GM18858 (cell line): ENCODE measurements around the gene HYOU1.
A peak's percentile ranks its signal among the peaks of the same experiment; 100 is the strongest.
"Not testable (repeated sequence)": the region's sequence is repeated elsewhere in the genome, so short reads cannot be mapped to it uniquely, and the experiment has no call there.

Source experiments
- ATAC-seq: cut with Tn5 transposase; IDR thresholded peaks from one replicate; pipeline ENCODE4 v1.9.1; 2021; ENCODE audit not compliant: unreplicated experiment

HYOU1 gene

GRCh38 chr11:119057000-119057769 is at the start of gene HYOU1:
Gene HYOU1 (minus strand): TSS chr11:119057205. CDS start chr11:119056160, 1,045 bp downstream.
- ATAC-seq = peak; percentile 74

- no peak for ATAC-seq
These were observed 46.8 kb upstream of the HYOU1 start for GRCh38 chr11:119103793-119104192.

- not testable (repeated sequence) for ATAC-seq
These were observed 46.2 kb upstream of the HYOU1 start for GRCh38 chr11:119103161-119103664.

- ATAC-seq = peak; percentile 44
These were observed 44.9 kb upstream of the HYOU1 start, which contains the start of gene DPAGT1 for GRCh38 chr11:119101759-119102423. Gene DPAGT1 (minus strand): TSS chr11:119101853. CDS start chr11:119101655, 198 bp downstream.

GRCh38 chr11:119100994-119101758 is 44.2 kb upstream of the HYOU1 start:
- ATAC-seq = peak; percentile 2

GRCh38 chr11:119100246-119100970 is 43.4 kb upstream of the HYOU1 start:
- no peak for ATAC-seq

- ATAC-seq = no peak
These were observed 42.7 kb upstream of the HYOU1 start for GRCh38 chr11:119099711-119100110.

- peak; percentile 70 for ATAC-seq
These were observed 38.3 kb upstream of the HYOU1 start for GRCh38 chr11:119095066-119095880.

GRCh38 chr11:119094816-119095065 is 37.7 kb upstream of the HYOU1 start:
- peak; percentile 19 for ATAC-seq

- ATAC-seq = no peak
These were observed 37.2 kb upstream of the HYOU1 start for GRCh38 chr11:119093942-119094815.

- no peak for ATAC-seq
These were observed 36.2 kb upstream of the HYOU1 start for GRCh38 chr11:119092880-119093842.

GRCh38 chr11:119091966-119092879 is 35.2 kb upstream of the HYOU1 start:
- no peak for ATAC-seq

- no peak for ATAC-seq
These were observed 34.2 kb upstream of the HYOU1 start for GRCh38 chr11:119091178-119091577.

GRCh38 chr11:119089319-119089718 is 32.3 kb upstream of the HYOU1 start:
- no peak for ATAC-seq

GRCh38 chr11:119088406-119088805 is 31.4 kb upstream of the HYOU1 start:
- no peak for ATAC-seq

GRCh38 chr11:119087747-119088241 is 30.8 kb upstream of the HYOU1 start:
- ATAC-seq = no peak

- ATAC-seq = no peak
These were observed 30.1 kb upstream of the HYOU1 start for GRCh38 chr11:119087123-119087522.
